Measurements from ENCODE around the gene C7. TPM values are rescaled to one million over a fixed set of nuclear protein-coding genes. Genes with fewer than 3 reads are reported as not detected.
"Not testable (repeated sequence)": the region's sequence is repeated elsewhere in the genome, so short reads cannot be mapped to it uniquely, and the experiment has no call there.

The C7 gene
- 10 to 100 TPM; 18.4 to 59.9 TPM for total RNA-seq
- long read RNA-seq, full-length matches to known transcripts, result 9 of 21 reads
- long read RNA-seq, partial matches to known transcripts, result 10 of 21 reads
- long read RNA-seq, other reads (novel, unspliced or antisense), result 2 of 21 reads

- no peak for DNase-seq
- intact Hi-C loops (cut with DNase I, micrococcal nuclease), result no loop called here
- ATAC-seq, result peak; percentile 66
Measured at GRCh38 chr5:40909264-40909663, at the start of gene C7. C7 (plus strand) TSS chr5:40909497; CDS start chr5:40909611, 114 bp downstream.

GRCh38 chr5:40860711-40861110 lies 48.6 kb upstream of the C7 start:
- no peak for ATAC-seq
- intact Hi-C loops (cut with DNase I, micrococcal nuclease), result no loop called here
- DNase-seq, result no peak

GRCh38 chr5:40865004-40865403 lies 44.3 kb upstream of the C7 start:
- ATAC-seq; DNase-seq; intact Hi-C loops (cut with DNase I, micrococcal nuclease): not testable (repeated sequence)

GRCh38 chr5:40866844-40867243 lies 42.5 kb upstream of the C7 start:
- no peak for DNase-seq
- intact Hi-C loops (cut with DNase I, micrococcal nuclease), result no loop called here
- no peak for ATAC-seq

- intact Hi-C loops (cut with DNase I, micrococcal nuclease), result no loop called here
- ATAC-seq (no peak), DNase-seq (no peak)
Measured at GRCh38 chr5:40869384-40869783, 39.9 kb upstream of the C7 start.

GRCh38 chr5:40871177-40871576 lies 38.1 kb upstream of the C7 start:
- no peak for DNase-seq
- no peak for ATAC-seq
- intact Hi-C loops (cut with DNase I, micrococcal nuclease), result loop anchor here in 1 of 2 donors (10.0 kb wide), 2 partner anchors 116 to 1296 kb away; partner anchors contain the start of gene TTC33

- DNase-seq, ATAC-seq: not testable (repeated sequence)
- intact Hi-C loops (cut with DNase I, micrococcal nuclease), result loop anchor here in 1 of 2 donors (10.0 kb wide), 2 partner anchors 117 to 1297 kb away; partner anchors contain the start of gene TTC33
Measured at GRCh38 chr5:40872253-40872652, 37.0 kb upstream of the C7 start.

- intact Hi-C loops (cut with DNase I, micrococcal nuclease), result loop anchor here in 1 of 2 donors (10.0 kb wide), 2 partner anchors 119 to 1299 kb away; partner anchors contain the start of gene TTC33
- ATAC-seq (no peak), DNase-seq (no peak)
Measured at GRCh38 chr5:40873286-40873880, 35.9 kb upstream of the C7 start.

- intact Hi-C loops (cut with DNase I, micrococcal nuclease), result loop anchor here in 1 of 2 donors (10.0 kb wide), 2 partner anchors 121 to 1301 kb away; partner anchors contain the start of gene TTC33
- ATAC-seq (no peak), DNase-seq (no peak)
Measured at GRCh38 chr5:40875958-40876357, 33.3 kb upstream of the C7 start.

GRCh38 chr5:40877371-40877988 lies 31.8 kb upstream of the C7 start:
- intact Hi-C loops (cut with DNase I, micrococcal nuclease), result loop anchor here in 1 of 2 donors (10.0 kb wide), 2 partner anchors 123 to 1303 kb away; partner anchors contain the start of gene TTC33
- no peak for DNase-seq
- peak; percentile 29 for ATAC-seq

GRCh38 chr5:40879163-40879942 lies 29.9 kb upstream of the C7 start:
- DNase-seq (no peak), ATAC-seq (no peak)
- intact Hi-C loops (cut with DNase I, micrococcal nuclease), result loop anchor here in 1 of 2 donors (10.0 kb wide), 2 partner anchors 125 to 1305 kb away; partner anchors contain the start of gene TTC33

- intact Hi-C loops (cut with DNase I, micrococcal nuclease), result no loop called here
- ATAC-seq (no peak), DNase-seq (no peak)
Measured at GRCh38 chr5:40882291-40882690, 27.0 kb upstream of the C7 start.

- ATAC-seq; intact Hi-C loops (cut with DNase I, micrococcal nuclease); DNase-seq: not testable (repeated sequence)
Measured at GRCh38 chr5:40883051-40883450, 26.2 kb upstream of the C7 start.

GRCh38 chr5:40895440-40896425 lies 13.6 kb upstream of the C7 start:
- not testable (repeated sequence) for ATAC-seq
- peak in 1 of 2 donors; percentile 10 for DNase-seq

GRCh38 chr5:40904205-40904993 lies 4.9 kb upstream of the C7 start:
- DNase-seq, result peak; percentile 54 to 61
- intact Hi-C loops (cut with DNase I, micrococcal nuclease), result no loop called here
- ATAC-seq, result peak; percentile 89

More at GRCh38 chr5:40895440-40896425, 13.6 kb upstream of the C7 start:
- intact Hi-C loops (cut with DNase I, micrococcal nuclease), result not testable (repeated sequence)

GRCh38 chr5:40904994-40905306 lies 4.3 kb upstream of the C7 start:
- intact Hi-C loops (cut with DNase I, micrococcal nuclease), result no loop called here
- ATAC-seq, result no peak
- DNase-seq, result no peak

- peak; percentile 60 for ATAC-seq
- intact Hi-C loops (cut with DNase I, micrococcal nuclease), result no loop called here
- DNase-seq, result no peak
Measured at GRCh38 chr5:40906351-40906751, 2.9 kb upstream of the C7 start.

All from left colon (tissue), 2 donors.